GM12864 (cell line): ENCODE measurements around the gene DLGAP1.

Experiments used
- DNase-seq: peaks from one replicate; pipeline ENCODE4 v3.0.0-alpha.2; 2011; ENCODE audit warnings: low read depth
- H3K4me3 ChIP-seq: 2 replicates; pipeline ENCODE4 v1.5.1; 2011; ENCODE audit warnings: mild to moderate bottlenecking, low read depth, low read length, control low read depth
- TF ChIP-seq, protein P1 (sequence below): IDR thresholded peaks from 2 replicates; pipeline ENCODE4 v1.5.1; 2011; ENCODE audit warnings: low read depth, mild to moderate bottlenecking, moderate library complexity, low read length, control low read depth, inconsistent platforms; ENCODE audit errors: missing control alignments

The DLGAP1 gene

DNA sequence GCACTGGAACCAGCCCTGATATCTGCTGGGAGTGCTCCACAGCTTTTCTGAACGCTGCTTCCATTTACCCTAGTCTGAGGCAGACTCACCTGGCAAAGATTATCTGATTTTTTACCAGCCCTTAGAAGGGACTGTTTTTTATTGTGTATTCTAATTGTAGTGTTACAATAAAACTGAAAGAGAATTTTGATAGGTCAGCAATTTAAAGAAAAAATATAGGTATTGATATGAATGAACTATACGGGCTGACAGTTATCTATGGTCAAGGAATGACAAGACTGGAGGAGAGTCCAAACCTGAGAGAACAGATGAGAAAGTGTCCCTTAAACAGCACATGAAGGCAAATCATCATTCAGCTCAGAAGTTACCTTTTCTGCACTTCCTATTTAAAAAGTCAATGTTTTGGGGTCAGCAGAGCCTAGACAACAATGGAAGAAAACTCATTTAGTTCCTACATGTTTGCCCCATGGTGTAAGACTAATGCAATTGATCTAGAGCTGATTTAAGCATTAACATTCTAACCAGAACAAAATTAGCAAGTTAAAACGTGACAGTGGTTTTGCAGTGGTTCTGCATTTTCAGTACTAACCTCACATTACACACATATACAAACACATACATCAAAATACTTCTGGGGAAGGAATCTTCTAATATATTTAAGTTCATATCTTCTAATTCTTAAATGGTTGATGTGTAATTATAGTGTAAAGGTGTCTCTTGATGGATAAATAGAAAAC lies 504.3 kb downstream of the DLGAP1 start:
- no peak for DNase-seq
- no peak overlapping the region for H3K4me3 ChIP-seq
- TF ChIP-seq, protein P1, sequence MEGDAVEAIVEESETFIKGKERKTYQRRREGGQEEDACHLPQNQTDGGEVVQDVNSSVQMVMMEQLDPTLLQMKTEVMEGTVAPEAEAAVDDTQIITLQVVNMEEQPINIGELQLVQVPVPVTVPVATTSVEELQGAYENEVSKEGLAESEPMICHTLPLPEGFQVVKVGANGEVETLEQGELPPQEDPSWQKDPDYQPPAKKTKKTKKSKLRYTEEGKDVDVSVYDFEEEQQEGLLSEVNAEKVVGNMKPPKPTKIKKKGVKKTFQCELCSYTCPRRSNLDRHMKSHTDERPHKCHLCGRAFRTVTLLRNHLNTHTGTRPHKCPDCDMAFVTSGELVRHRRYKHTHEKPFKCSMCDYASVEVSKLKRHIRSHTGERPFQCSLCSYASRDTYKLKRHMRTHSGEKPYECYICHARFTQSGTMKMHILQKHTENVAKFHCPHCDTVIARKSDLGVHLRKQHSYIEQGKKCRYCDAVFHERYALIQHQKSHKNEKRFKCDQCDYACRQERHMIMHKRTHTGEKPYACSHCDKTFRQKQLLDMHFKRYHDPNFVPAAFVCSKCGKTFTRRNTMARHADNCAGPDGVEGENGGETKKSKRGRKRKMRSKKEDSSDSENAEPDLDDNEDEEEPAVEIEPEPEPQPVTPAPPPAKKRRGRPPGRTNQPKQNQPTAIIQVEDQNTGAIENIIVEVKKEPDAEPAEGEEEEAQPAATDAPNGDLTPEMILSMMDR: no peak

DNA sequence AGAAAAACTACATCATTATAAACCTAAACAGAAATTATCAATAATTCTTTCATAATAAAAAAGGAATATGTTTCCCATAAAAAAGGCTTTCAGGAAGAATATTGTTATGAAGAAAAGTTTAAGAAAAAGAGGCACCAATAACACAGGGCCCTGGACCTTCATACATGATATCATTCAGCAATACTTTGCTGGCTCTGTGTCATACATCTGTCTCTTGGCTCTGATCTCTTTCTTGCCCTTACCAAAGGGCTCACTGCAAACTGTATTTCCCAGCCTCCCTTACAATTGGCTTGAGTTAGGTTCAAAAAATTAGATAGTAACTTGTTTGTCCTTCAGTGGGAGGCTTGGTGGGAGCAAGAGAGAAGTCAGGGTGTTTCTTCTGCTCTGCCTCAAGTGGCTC lies 506.1 kb downstream of the DLGAP1 start:
- DNase-seq: no peak
- TF ChIP-seq, protein P1: no peak
- no peak overlapping the region for H3K4me3 ChIP-seq

DNA sequence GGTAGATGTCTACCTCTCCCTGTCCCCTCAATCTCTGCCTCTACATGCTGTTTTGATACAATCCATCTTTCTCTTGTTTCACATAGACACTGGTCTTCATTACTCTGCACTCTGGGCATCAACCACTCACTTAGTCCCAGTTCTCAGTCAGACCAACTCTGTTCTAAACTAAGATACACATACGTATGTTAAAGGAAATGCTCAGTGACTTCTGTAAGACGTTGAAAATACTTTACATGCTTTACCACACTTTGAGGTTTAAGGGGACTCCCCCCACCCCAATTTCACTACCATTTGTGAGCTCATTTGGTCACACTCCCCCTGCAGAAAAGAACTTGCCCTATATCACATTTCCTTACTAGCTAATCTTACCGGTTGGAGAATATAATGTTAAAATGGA lies 507.7 kb downstream of the DLGAP1 start:
- TF ChIP-seq, protein P1: no peak
- no peak overlapping the region for H3K4me3 ChIP-seq
- DNase-seq: no peak

DNA sequence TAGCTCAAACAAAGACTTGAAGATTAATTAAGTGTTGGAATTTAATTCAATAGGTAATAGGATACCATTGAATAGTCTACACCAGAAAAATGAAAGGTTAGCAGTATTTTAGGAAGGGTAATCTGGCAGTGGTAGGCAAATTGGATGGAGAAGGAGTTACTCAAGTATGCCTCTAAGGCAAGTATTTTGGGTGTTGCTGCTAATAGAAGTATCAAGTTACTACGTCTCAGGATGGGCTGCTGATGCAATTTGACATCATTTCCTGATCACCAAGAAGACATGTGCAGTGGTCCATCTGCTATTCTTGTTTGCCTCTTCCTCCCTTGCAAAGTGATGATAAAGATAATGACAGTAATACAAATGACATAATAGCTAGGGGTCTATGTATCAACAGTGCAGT lies 519.8 kb downstream of the DLGAP1 start:
- no peak overlapping the region for H3K4me3 ChIP-seq
- DNase-seq: no peak
- TF ChIP-seq, protein P1: no peak

DNA sequence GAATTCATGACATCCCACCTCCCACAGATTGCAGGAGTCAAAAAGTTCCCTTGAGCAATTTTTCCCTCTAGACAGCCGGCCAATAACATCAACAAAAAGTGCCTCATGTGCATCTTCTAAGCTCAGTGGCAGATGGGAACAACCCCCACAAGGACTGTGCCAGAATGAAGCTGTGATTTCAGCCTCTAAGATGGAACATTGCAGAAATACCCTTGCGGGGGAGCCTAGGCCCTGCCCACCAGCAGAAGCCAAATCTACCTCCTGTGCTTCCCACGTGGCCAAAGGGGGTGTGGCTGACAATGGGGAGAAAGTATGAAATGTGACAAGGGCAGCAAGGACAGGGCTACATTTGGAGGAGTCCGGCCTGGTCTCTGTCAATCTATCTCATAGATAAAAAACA lies 522.8 kb downstream of the DLGAP1 start:
- TF ChIP-seq, protein P1: no peak
- DNase-seq: no peak
- no peak overlapping the region for H3K4me3 ChIP-seq

DNA sequence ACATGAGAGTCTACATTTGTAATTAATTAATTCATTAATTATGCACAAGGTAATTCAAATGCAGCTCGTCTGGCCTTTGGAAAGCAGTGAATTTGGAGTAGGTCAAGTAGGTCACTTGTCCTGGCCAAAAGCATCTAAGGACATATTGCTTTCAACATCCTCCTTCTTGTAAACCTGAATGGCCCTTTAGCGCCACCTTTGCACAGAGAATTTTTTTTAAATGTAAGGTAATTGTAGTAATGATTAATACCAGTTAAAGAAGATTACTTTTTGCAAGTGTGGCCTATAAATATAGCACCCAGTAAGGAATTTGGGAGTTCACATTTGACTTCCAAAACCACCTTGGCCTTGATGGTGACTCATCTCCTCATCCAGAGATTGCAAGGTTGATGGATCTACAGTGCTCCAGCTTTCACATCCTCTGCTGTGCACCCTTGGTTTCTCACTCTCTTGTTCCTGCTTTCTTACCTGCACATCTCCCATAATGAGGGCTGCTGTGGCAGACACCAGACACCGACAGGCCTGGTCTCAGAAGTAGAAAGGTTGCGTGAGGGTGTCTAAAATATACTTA lies 523.5 kb downstream of the DLGAP1 start:
- TF ChIP-seq, protein P1: no peak
- DNase-seq: no peak

DNA sequence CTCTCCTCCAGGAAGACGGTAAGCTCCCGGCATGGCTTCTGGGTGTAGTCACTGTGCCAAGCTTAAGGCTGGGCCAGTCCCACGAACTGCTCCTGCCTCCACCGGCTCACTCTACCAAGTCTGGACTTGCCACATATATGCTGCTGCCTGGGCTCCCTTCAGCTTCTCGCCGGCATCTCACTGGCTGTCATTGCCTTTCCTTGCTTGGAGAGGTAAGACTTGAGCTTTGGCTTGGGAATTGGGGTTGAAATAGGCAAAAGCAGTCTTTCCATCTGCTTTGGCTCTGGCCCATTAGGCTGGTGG lies 524.1 kb downstream of the DLGAP1 start:
- TF ChIP-seq, protein P1: no peak
- no peak for DNase-seq
- no peak overlapping the region for H3K4me3 ChIP-seq

More for the DNA sequence above, 523.5 kb downstream of the DLGAP1 start:
- no peak overlapping the region for H3K4me3 ChIP-seq
